PC-9 (cell line): ENCODE results near the gene RGS19. TPM values are rescaled to one million over a fixed set of nuclear protein-coding genes. Genes with fewer than 3 reads are reported as not detected.

Experiments
- BruUV-seq: library from RNA; stranded (reverse); fragments of 400-500 nt; replicated peaks from 2 replicates; lab custom pipeline; 2021; lab: Mats Ljungman, UMichigan
- CTCF ChIA-PET: fragments of 300-600 bp; sonication (Branson Sonifier 250); formaldehyde crosslinking; loops from one replicate; lab custom pipeline; 2022; ENCODE audit warnings: antibody characterized with exemption; lab: Charles Lee
- POLR2A ChIA-PET: fragments of 300-600 bp; sonication (Branson Sonifier 250); formaldehyde crosslinking; loops from one replicate; lab custom pipeline; 2022; ENCODE audit warnings: antibody characterized with exemption; ENCODE audit not compliant: unreplicated experiment; lab: Charles Lee
- DNase-seq, 2 experiments: peaks; one replicate each; pipeline versions ENCODE4 v3.0.0 to v3.0.0-alpha.2; 2015 to 2022; ENCODE audit warnings: mixed read lengths in 1 of 2
- H2AFZ ChIP-seq: fragments of 200-600 bp; sonication (generic); 2 replicates; pipeline ENCODE4 v1.8.1; 2017; ENCODE audit warnings: antibody characterized with exemption
- H3F3A ChIP-seq: fragments of 200-600 bp; sonication (generic); 2 replicates; pipeline ENCODE4 v1.8.1; 2017; ENCODE audit warnings: antibody characterized with exemption, mild to moderate bottlenecking, low read depth; ENCODE audit not compliant: insufficient read depth
- H3K27ac ChIP-seq: fragments of 200-600 bp; sonication (generic); 2 replicates; pipeline ENCODE4 v1.6.1; 2016; ENCODE audit warnings: mixed run types
- H3K27me3 ChIP-seq: fragments of 200-600 bp; sonication (generic); 2 replicates; pipeline ENCODE4 v1.6.1; 2016; ENCODE audit warnings: low read depth, mixed run types; ENCODE audit not compliant: insufficient read depth
- H3K36me3 ChIP-seq: fragments of 200-600 bp; sonication (generic); 2 replicates; pipeline ENCODE4 v1.6.1; 2016; ENCODE audit warnings: low read depth, mixed run types
- H3K4me1 ChIP-seq: fragments of 200-600 bp; sonication (generic); replicated peaks from 2 replicates; pipeline ENCODE4 v1.6.1; 2016; ENCODE audit warnings: mixed run types; ENCODE audit not compliant: insufficient read depth
- H3K4me2 ChIP-seq: fragments of 200-600 bp; sonication (generic); 2 replicates; pipeline ENCODE4 v1.6.1; 2017; ENCODE audit warnings: mixed run types
- H3K4me3 ChIP-seq: fragments of 200-600 bp; sonication (generic); 2 replicates; pipeline ENCODE4 v1.6.1; 2016; ENCODE audit warnings: mixed run types
- H3K79me2 ChIP-seq: fragments of 200-600 bp; sonication (generic); 2 replicates; pipeline ENCODE4 v1.6.1; 2017; ENCODE audit warnings: low read depth, mixed run types
- H3K9me2 ChIP-seq: fragments of 200-600 bp; sonication (generic); 2 replicates; pipeline ENCODE4 v1.8.1; 2017; ENCODE audit warnings: mild to moderate bottlenecking; ENCODE audit not compliant: insufficient read depth
- H3K9me3 ChIP-seq: fragments of 200-600 bp; sonication (generic); 2 replicates; pipeline ENCODE4 v1.8.1; 2016; ENCODE audit warnings: low read depth; ENCODE audit not compliant: insufficient read depth
- H4K20me1 ChIP-seq: fragments of 200-600 bp; sonication (generic); 2 replicates; pipeline ENCODE4 v1.8.1; 2017; ENCODE audit not compliant: insufficient read depth
- CTCF ChIP-seq: fragments of 200-600 bp; sonication (generic); conservative IDR thresholded peaks from 2 replicates; pipeline ENCODE4 v1.6.1; 2017; ENCODE audit warnings: mixed run types, antibody characterized with exemption, mild to moderate bottlenecking, moderate library complexity
- EZH2 ChIP-seq: fragments of 200-600 bp; sonication (generic); IDR thresholded peaks from 2 replicates; pipeline ENCODE4 v1.8.0; 2017; ENCODE audit warnings: antibody characterized with exemption, low read depth
- intact Hi-C: fragments of 100-400 bp; cut with micrococcal nuclease; formaldehyde crosslinking; loops from one replicate; pipeline ENCODE4 v1.10.0; 2022; ENCODE audit not compliant: unreplicated experiment
- total RNA-seq: library from RNA; stranded (reverse); gene quantifications from 2 replicates; pipeline ENCODE4 v1.2.3, GENCODE V29; 2021

Gene RGS19
- total RNA-seq, 1 experiment from 2014 or later, result 33.3 TPM

DNA sequence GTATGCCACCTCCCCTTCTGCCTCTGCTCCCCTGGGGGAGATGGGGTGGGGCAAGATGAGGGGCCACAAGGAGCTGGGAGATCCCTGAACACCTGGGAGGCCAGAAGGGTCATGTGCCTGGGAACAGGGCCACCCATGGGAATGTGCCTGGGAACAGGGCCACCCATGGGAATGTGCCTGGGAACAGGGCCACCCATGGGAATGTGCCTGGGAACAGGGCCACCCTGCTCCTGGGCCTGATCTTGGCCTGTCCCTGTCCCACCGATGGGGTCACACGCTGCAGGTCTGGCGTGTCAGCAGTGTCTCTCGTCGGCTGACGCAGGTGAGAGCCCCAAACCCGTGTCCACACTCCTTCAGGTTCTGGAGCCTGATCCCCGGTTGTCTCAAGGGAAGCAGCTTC is 4.4 kb downstream of the RGS19 start:
- no peak for DNase-seq
- no peaks in the 10 kb centered on the region for H3K9me3 ChIP-seq
- H3K79me2 ChIP-seq, result peaks cover 12% of the 10 kb centered on the region
- BruUV-seq, result no TSS peak
- H3F3A ChIP-seq, result peaks cover 12% of the 10 kb centered on the region
- no peak overlapping the region for H3K4me3 ChIP-seq
- no peaks in the 10 kb centered on the region for H3K27me3 ChIP-seq
- POLR2A ChIA-PET, result no interaction called here
- no peak overlapping the region for H2AFZ ChIP-seq
- H3K4me1 ChIP-seq, result peaks cover 14% of the 10 kb centered on the region
- H3K36me3 ChIP-seq, result no peaks in the 10 kb centered on the region
- CTCF ChIA-PET, result no interaction called here
- no peak overlapping the region for H3K27ac ChIP-seq
- TF ChIP-seq EZH2, result no peak
- no peak for TF ChIP-seq CTCF
- H4K20me1 ChIP-seq, result peaks cover 12% of the 10 kb centered on the region
- intact Hi-C loops, result no loop called here
- no peaks in the 10 kb centered on the region for H3K9me2 ChIP-seq
- no peak overlapping the region for H3K4me2 ChIP-seq

GRCh38 chr20:64074184-64074789 is 5.0 kb downstream of the RGS19 start:
- BruUV-seq, result no TSS peak
- POLR2A ChIA-PET, result no interaction called here
- CTCF ChIA-PET, result no interaction called here

DNA sequence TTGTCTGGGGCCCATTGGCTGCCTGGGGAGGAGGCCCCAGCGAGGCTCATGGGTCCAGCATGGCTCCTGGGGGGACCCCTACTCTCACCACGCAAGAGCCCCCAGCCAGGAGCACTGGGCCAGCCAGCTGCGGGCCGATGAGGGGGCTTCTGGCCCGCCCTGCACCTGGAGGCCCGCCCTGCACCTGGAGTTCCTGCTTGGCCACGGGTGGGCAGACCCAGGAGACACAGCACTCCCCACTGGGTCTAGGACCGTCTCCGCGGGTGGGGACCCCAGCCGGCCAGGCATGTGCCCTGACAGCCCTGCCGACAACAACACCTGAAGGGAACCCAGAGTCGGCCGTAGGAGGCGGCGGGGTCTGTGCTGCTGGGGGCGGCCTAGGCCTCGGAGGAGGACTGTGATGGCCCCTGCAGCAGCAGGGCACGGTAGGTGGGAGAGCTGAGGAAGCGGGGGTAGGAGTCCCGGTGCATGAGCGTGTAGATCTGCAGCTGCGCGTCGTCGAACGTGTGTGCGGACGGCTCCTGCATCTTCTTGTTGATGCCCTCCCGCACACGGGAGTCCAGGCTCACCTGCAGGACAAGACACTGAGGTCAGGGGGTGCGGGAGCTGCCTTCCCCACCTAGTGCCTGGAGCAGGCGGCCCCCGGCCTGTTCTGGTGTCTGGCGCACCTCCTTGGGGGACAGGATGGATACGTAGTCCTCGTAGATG is 5.7 kb downstream of the RGS19 start:
- no peak for TF ChIP-seq EZH2
- no peak for TF ChIP-seq CTCF
- intact Hi-C loops, result no loop called here

More at GRCh38 chr20:64074184-64074789, 5.0 kb downstream of the RGS19 start:
- Histone ChIP-seq H2AFZ (no peak overlapping the region), H3K27ac (no peak overlapping the region), H3F3A (peaks cover 8% of the 10 kb centered on the region; the same call in 1 of the 2 replicates), H3K36me3 (no peaks in the 10 kb centered on the region), H3K4me3 (no peak overlapping the region), H3K27me3 (no peaks in the 10 kb centered on the region), H3K9me3 (no peaks in the 10 kb centered on the region), H4K20me1 (peaks cover 14% of the 10 kb centered on the region), H3K9me2 (no peaks in the 10 kb centered on the region), H3K4me2 (no peak overlapping the region), H3K79me2 (peaks cover 12% of the 10 kb centered on the region), H3K4me1 (peaks cover 14% of the 10 kb centered on the region)
- intact Hi-C loops, result no loop called here
- DNase-seq, result no peak
- TF ChIP-seq CTCF, result no peak
- no peak for TF ChIP-seq EZH2

More for the DNA sequence above, 5.7 kb downstream of the RGS19 start:
- H3K27me3 ChIP-seq, result no peaks in the 10 kb centered on the region
- H3K9me2 ChIP-seq, result no peaks in the 10 kb centered on the region
- CTCF ChIA-PET, result no interaction called here
- no peaks in the 10 kb centered on the region for H3K9me3 ChIP-seq
- H3K4me3 ChIP-seq, result no peak overlapping the region
- no peak overlapping the region for H3K27ac ChIP-seq
- peaks cover 9% of the 10 kb centered on the region for H3K4me1 ChIP-seq
- no peak overlapping the region for H3K4me2 ChIP-seq
- peaks cover 14% of the 10 kb centered on the region for H4K20me1 ChIP-seq
- BruUV-seq, result no TSS peak
- H3K79me2 ChIP-seq, result peaks cover 12% of the 10 kb centered on the region
- peaks cover 3% of the 10 kb centered on the region; the same call in 1 of the 2 replicates for H3F3A ChIP-seq
- no peak for DNase-seq
- H3K36me3 ChIP-seq, result no peaks in the 10 kb centered on the region
- POLR2A ChIA-PET, result no interaction called here
- H2AFZ ChIP-seq, result no peak overlapping the region
